ENCODE measurements around the gene BRCA1.
A peak's percentile ranks its signal among the peaks of the same experiment; 100 is the strongest.
"Not testable (repeated sequence)": the region's sequence is repeated elsewhere in the genome, so short reads cannot be mapped to it uniquely, and the experiment has no call there.

The BRCA1 gene

DNA sequence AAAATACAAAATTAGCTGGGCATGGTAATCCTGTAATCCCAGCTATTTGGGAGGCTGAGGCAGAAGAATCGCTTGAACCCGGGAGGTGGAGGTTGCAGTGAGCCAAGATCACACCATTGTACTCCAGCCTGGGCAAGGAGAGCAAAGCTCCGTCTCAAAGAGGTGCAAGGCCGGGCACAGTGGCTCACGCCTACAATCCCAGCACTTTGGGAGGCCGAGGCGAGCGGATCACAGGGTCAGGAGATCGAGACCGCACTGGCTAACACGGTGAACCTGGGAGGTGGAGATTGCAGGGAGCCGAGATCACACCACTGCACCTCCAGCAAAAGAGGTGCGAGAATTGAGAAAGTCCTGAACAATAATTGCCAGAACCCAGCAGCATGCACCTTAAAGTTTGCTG lies 124.3 kb downstream of the BRCA1 start:
- DNase-seq = not testable (repeated sequence)

DNA sequence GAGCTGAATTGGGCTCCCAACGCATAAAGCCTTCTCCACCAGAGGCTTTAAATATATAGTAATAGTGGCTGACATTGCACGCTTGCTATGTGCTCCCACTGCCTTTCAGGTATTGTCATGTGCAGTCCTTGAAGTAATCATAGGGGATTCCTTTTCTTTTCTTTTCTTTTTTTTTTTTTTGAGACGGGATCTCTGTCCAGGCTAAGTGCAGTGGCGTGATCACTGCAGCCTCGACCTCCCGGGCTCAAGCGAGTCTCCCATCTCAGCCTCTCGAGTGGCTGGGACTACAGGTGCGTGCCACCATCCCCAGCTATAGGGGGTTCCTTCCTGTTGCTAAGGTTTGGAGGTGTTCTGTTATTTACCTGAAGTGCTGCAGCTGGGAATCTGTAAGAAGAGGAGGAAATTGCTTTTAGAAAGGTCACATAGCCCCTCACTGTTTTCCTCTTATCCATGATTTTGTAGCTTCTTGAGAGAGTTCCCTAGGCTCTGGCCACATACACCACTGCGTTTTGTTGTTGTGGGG lies 126.1 kb downstream of the BRCA1 start:
- DNase-seq = no peak

DNA sequence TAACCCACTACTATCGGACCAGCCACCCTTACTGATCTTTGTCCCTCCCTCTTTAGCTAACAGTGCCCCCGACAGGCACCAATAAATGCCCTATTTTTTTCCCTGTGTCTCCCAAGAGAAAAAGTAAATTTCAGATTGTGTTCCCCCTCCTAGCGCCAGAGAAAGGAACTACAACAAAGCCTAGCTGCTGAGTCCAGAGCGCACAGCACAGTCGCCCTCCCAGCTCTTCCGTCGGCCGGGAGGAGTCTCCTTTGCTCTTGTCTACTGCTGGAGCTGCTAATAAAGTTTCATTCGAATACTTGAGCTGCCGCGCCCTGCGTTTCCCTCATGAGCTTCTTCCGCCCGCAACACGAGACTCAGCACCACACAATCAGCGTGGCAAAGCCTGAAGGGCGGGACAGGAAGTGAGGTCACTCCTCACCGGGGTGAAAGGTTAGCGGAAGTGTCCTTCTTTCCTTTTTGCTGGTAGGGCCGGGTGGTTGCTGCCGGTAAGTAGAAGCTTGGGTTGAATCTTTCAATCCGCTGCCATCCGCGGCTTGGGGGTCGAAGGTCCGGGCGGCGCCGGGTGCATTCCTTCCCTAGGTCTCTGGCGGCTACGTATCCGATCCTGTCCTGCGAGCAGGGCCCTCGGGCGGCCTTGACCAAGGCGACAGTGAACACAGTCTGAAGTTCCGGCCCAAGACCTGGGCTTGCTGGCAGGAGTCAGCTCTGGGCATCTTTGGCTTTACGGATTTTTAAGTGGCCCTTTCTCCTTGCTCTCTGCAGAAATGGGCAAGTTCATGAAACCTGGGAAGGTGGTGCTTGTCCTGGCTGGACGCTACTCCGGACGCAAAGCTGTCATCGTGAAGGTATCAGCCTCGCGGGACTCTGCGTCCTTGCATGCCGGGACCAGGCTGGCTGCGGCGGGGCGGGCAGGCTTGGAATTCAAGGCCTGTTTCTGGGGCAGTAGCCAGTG lies 126.9 kb downstream of the BRCA1 start, which contains the start of gene RPL27:
Gene RPL27 (plus strand): TSS at position 436 of the 955 bp plus-strand sequence. CDS start 332 bp downstream, at position 768.
- peak; percentile 95 for DNase-seq

DNA sequence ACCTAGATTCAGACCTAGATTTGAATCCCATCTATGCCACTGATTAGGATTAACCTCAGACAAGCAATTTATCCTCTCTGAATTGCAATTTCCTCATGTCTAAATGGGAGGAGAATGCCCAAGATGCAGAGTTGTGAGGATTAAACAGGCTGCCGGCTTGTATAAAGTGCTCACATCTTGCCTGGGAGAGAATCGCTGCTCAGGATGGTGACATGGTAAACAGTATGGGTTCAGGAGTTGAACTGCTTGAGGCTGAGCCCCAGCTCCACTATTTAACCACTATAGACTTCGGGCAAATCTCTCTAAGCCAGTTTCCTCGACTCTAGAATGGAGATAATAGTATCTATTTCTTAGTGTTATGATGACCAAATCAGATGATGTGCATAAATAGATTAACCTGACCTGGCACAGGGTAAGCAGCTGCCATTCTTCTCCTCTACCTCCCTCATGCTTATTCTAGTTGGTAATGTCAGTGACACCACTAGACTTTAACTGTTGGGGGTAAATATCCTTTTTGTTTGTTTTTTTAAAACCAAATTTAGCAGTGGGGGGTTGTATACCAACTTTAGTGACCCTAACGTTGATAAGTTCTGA lies 127.7 kb downstream of the BRCA1 start:
- DNase-seq = no peak

Measured in T-helper 9 cell (primary cell).